Measurements from ENCODE around the gene BTRC. TPM values are rescaled to one million over a fixed set of nuclear protein-coding genes. Genes with fewer than 3 reads are reported as not detected.

Gene BTRC
- total and polyA plus RNA-seq, 4 donors = 3.1 to 16.4 (median 9.3) TPM

- H3K9ac ChIP-seq (ENCODE audit: insufficient read depth in 1 of 2, low read length in 2 of 2) = no peak overlapping the region
- H3K4me3 ChIP-seq = no peak overlapping the region
- TF ChIP-seq, protein P1, sequence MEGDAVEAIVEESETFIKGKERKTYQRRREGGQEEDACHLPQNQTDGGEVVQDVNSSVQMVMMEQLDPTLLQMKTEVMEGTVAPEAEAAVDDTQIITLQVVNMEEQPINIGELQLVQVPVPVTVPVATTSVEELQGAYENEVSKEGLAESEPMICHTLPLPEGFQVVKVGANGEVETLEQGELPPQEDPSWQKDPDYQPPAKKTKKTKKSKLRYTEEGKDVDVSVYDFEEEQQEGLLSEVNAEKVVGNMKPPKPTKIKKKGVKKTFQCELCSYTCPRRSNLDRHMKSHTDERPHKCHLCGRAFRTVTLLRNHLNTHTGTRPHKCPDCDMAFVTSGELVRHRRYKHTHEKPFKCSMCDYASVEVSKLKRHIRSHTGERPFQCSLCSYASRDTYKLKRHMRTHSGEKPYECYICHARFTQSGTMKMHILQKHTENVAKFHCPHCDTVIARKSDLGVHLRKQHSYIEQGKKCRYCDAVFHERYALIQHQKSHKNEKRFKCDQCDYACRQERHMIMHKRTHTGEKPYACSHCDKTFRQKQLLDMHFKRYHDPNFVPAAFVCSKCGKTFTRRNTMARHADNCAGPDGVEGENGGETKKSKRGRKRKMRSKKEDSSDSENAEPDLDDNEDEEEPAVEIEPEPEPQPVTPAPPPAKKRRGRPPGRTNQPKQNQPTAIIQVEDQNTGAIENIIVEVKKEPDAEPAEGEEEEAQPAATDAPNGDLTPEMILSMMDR (IDR thresholded peaks at IDR 0.05; ENCODE audit: control extremely low read depth, extremely low read depth) = no peak
- H3K4me1 ChIP-seq (ENCODE audit: control insufficient read depth in 5 of 5, insufficient read depth in 5 of 5, low read length in 5 of 5) = peaks cover 0 to 7% (median 0%) of the 10 kb centered on the region in 5 donors
- no peak for ATAC-seq (ENCODE audit: insufficient read depth, low FRiP score)
- no peak overlapping the region for H3K27ac ChIP-seq (ENCODE audit: low read depth in 1 of 2, low read length in 1 of 2)
- H3K27me3 ChIP-seq (ENCODE audit: control insufficient read depth in 3 of 3, insufficient read depth in 3 of 3, low read length in 2 of 3) = peaks cover 0 to 34% (median 15%) of the 10 kb centered on the region in 3 donors
- DNase-seq = no peak
- peaks cover 0 to 2% (median 0%) of the 10 kb centered on the region in 4 donors for H3K9me3 ChIP-seq (ENCODE audit: control insufficient read depth in 4 of 4, insufficient read depth in 3 of 4, low read length in 3 of 4)
- WGBS, 2 donors = 72 to 84% methylated on average over 11 of the region's 11 CpGs
- H3K36me3 ChIP-seq (ENCODE audit: control insufficient read depth in 4 of 4, insufficient read depth in 4 of 4, low read length in 4 of 4) = no peaks in the 10 kb centered on the region
Observed at GRCh38 chr10:101563497-101564040, 209.6 kb downstream of the BTRC start.

DNA sequence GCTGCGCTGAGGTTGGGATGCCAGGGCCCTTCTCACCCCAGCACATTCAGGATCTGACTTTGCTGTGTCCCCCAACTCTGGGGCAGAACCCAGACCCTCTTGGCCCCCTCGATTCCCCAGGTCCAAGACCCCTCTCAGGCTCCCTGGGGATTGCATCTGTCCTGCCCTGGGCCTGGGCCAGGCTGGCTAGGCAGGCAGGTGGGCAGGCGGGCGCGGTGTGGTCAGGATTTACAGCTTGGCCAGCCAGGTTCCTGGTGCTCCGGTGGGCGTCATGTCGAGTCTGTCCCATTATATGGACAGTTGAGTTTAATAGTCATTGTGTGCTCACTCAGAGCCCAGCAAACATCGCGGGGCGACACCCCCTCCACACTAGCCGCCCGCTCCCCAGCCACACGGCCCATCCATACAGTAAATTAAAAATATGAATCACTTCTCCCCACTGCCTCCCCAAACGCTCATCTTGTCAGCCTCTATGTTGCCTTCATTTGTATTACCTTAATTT lies 210.6 kb downstream of the BTRC start:
- H3K27me3 ChIP-seq (ENCODE audit: control insufficient read depth in 3 of 3, insufficient read depth in 3 of 3, low read length in 2 of 3) = peaks cover 0 to 44% (median 15%) of the 10 kb centered on the region in 3 donors
- ATAC-seq (ENCODE audit: insufficient read depth, low FRiP score) (no peak), DNase-seq (no peak)
- no peak overlapping the region for H3K27ac ChIP-seq (ENCODE audit: low read depth in 1 of 2, low read length in 1 of 2)
- 84 to 94% methylated on average over 15 of the region's 15 CpGs for WGBS, 2 donors
- peaks cover 0 to 2% (median 0%) of the 10 kb centered on the region in 4 donors for H3K9me3 ChIP-seq (ENCODE audit: control insufficient read depth in 4 of 4, insufficient read depth in 3 of 4, low read length in 3 of 4)
- H3K36me3 ChIP-seq (ENCODE audit: control insufficient read depth in 4 of 4, insufficient read depth in 4 of 4, low read length in 4 of 4) = no peaks in the 10 kb centered on the region
- no peak overlapping the region for H3K4me3 ChIP-seq
- peaks cover 0 to 7% (median 0%) of the 10 kb centered on the region in 5 donors for H3K4me1 ChIP-seq (ENCODE audit: control insufficient read depth in 5 of 5, insufficient read depth in 5 of 5, low read length in 5 of 5)
- no peak overlapping the region for H3K9ac ChIP-seq (ENCODE audit: insufficient read depth in 1 of 2, low read length in 2 of 2)
- TF ChIP-seq, protein P1 (IDR thresholded peaks at IDR 0.05; ENCODE audit: control extremely low read depth, extremely low read depth) = no peak

GRCh38 chr10:101565370-101565900 lies 211.5 kb downstream of the BTRC start:
- DNase-seq (no peak), ATAC-seq (ENCODE audit: insufficient read depth, low FRiP score) (no peak)
- 82 to 84% methylated on average over 5 of the region's 5 CpGs for WGBS, 2 donors
- Histone ChIP-seq H3K36me3 (ENCODE audit: control insufficient read depth in 4 of 4, insufficient read depth in 4 of 4, low read length in 4 of 4) (no peaks in the 10 kb centered on the region), H3K4me1 (ENCODE audit: control insufficient read depth in 5 of 5, insufficient read depth in 5 of 5, low read length in 5 of 5) (peaks cover 0 to 8% (median 0%) of the 10 kb centered on the region in 5 donors), H3K9me3 (ENCODE audit: control insufficient read depth in 4 of 4, insufficient read depth in 3 of 4, low read length in 3 of 4) (peaks cover 0 to 2% (median 0%) of the 10 kb centered on the region in 4 donors), H3K4me3 (no peak overlapping the region), H3K27ac (ENCODE audit: low read depth in 1 of 2, low read length in 1 of 2) (no peak overlapping the region), H3K9ac (ENCODE audit: insufficient read depth in 1 of 2, low read length in 2 of 2) (no peak overlapping the region), H3K27me3 (ENCODE audit: control insufficient read depth in 3 of 3, insufficient read depth in 3 of 3, low read length in 2 of 3) (peaks cover 0 to 48% (median 17%) of the 10 kb centered on the region in 3 donors)
- TF ChIP-seq, protein P1 (IDR thresholded peaks at IDR 0.05; ENCODE audit: control extremely low read depth, extremely low read depth) = no peak

Data from lung (tissue), 12 donors.